Neural cell (in vitro differentiated cells): ENCODE data around the gene RABGAP1L. TPM values are rescaled to one million over a fixed set of nuclear protein-coding genes. Genes with fewer than 3 reads are reported as not detected.

Source experiments
- H2AFZ ChIP-seq: fragments of 200-600, 300-800 bp; sonication (generic), shearing (Covaris generic); 2 replicates; pipeline ENCODE4 v1.6.0; 2014; ENCODE audit warnings: low read depth, mild to moderate bottlenecking, antibody characterized with exemption, low read length, moderate library complexity
- H3F3A ChIP-seq: fragments of 200-600 bp; shearing (Covaris generic); 2 replicates; pipeline ENCODE4 v1.6.1; 2016; ENCODE audit warnings: mild to moderate bottlenecking, moderate library complexity, mixed read lengths, antibody characterized with exemption, low read length; ENCODE audit not compliant: insufficient read depth, poor library complexity, severe bottlenecking
- H3K27ac ChIP-seq: fragments of 200-600, 300-800 bp; sonication (generic), shearing (Covaris generic); 2 replicates; pipeline ENCODE4 v1.5.1; 2014; ENCODE audit warnings: mild to moderate bottlenecking, low read length, moderate library complexity
- H3K27me3 ChIP-seq: fragments of 300-800, 200-600 bp; sonication (generic), shearing (Covaris generic); 2 replicates; pipeline ENCODE4 v1.6.0; 2014; ENCODE audit warnings: mild to moderate bottlenecking, low read depth, low read length, moderate library complexity; ENCODE audit not compliant: insufficient read depth
- H3K36me3 ChIP-seq: fragments of 300-800, 200-600 bp; sonication (generic), shearing (Covaris generic); 2 replicates; pipeline ENCODE4 v1.5.1; 2014; ENCODE audit warnings: mild to moderate bottlenecking, antibody characterized with exemption, low read length, moderate library complexity; ENCODE audit not compliant: insufficient read depth
- H3K4me2 ChIP-seq: fragments of 300-800, 200-600 bp; sonication (generic), shearing (Covaris generic); 2 replicates; pipeline ENCODE4 v1.6.0; 2014; ENCODE audit warnings: mild to moderate bottlenecking, low read length
- H3K4me3 ChIP-seq: fragments of 300-800, 200-600 bp; sonication (generic), shearing (Covaris generic); 2 replicates; pipeline ENCODE4 v1.5.1; 2014; ENCODE audit warnings: mild to moderate bottlenecking, low read length, moderate library complexity
- H3K79me2 ChIP-seq: fragments of 200-600 bp; shearing (Covaris generic); replicated peaks from 2 replicates; pipeline ENCODE4 v1.6.0; 2014; ENCODE audit warnings: mild to moderate bottlenecking, low read length, moderate library complexity; ENCODE audit not compliant: insufficient read depth
- H3K9ac ChIP-seq: fragments of 300-800, 200-600 bp; sonication (generic), shearing (Covaris generic); 2 replicates; pipeline ENCODE4 v1.6.1; 2016; ENCODE audit warnings: mild to moderate bottlenecking, low read length, mixed read lengths
- H3K9me2 ChIP-seq: fragments of 200-600 bp; shearing (Covaris generic); 2 replicates; pipeline ENCODE4 v1.6.1; 2016; ENCODE audit warnings: mild to moderate bottlenecking, low read length, mixed read lengths; ENCODE audit not compliant: insufficient read depth
- H3K9me3 ChIP-seq: fragments of 200-600, 300-800 bp; sonication (generic), shearing (Covaris generic); 2 replicates; pipeline ENCODE4 v1.6.1; 2016; ENCODE audit warnings: mild to moderate bottlenecking, mixed run types, low read length, moderate library complexity, mixed read lengths
- H4K20me1 ChIP-seq: fragments of 200-600 bp; shearing (Covaris generic); 2 replicates; pipeline ENCODE4 v1.6.1; 2016; ENCODE audit warnings: mild to moderate bottlenecking, mixed run types; ENCODE audit not compliant: insufficient read depth
- CTCF ChIP-seq: fragments of 450-650 bp; IDR thresholded peaks from 2 replicates; pipeline ENCODE4 v1.5.1; 2014; ENCODE audit warnings: antibody characterized with exemption, mild to moderate bottlenecking, moderate library complexity; ENCODE audit not compliant: poor library complexity, severe bottlenecking
- EP300 ChIP-seq: fragments of 450-650 bp; conservative IDR thresholded peaks from 2 replicates; pipeline ENCODE4 v1.6.1; 2014; ENCODE audit warnings: antibody characterized with exemption, mild to moderate bottlenecking, moderate library complexity; ENCODE audit not compliant: poor library complexity, severe bottlenecking
- EZH2 ChIP-seq: fragments of 200-600, 300-800 bp; shearing (Covaris generic), sonication (generic); IDR thresholded peaks from 2 replicates; pipeline ENCODE4 v1.6.1; 2014; ENCODE audit warnings: antibody characterized with exemption, low read length, borderline replicate concordance, mild to moderate bottlenecking; ENCODE audit not compliant: insufficient read depth, poor library complexity, severe bottlenecking
- MXI1 ChIP-seq: fragments of 450-650 bp; conservative IDR thresholded peaks from 2 replicates; pipeline ENCODE4 v1.6.1; 2014; ENCODE audit warnings: antibody characterized with exemption, mild to moderate bottlenecking; ENCODE audit not compliant: poor library complexity, severe bottlenecking
- POLR2AphosphoS5 ChIP-seq: IDR thresholded peaks from 2 replicates; pipeline ENCODE4 v1.6.1; 2012
- RAD21 ChIP-seq: fragments of 450-650 bp; conservative IDR thresholded peaks from 2 replicates; pipeline ENCODE4 v1.6.1; 2014; ENCODE audit warnings: antibody characterized with exemption, mild to moderate bottlenecking, moderate library complexity
- REST ChIP-seq: IDR thresholded peaks from 2 replicates; pipeline ENCODE4 v1.6.1; 2012; ENCODE audit warnings: borderline replicate concordance
- SMC3 ChIP-seq: fragments of 450-650 bp; conservative IDR thresholded peaks from 2 replicates; pipeline ENCODE4 v1.6.1; 2014; ENCODE audit warnings: antibody characterized with exemption, mild to moderate bottlenecking, moderate library complexity; ENCODE audit not compliant: poor library complexity
- TAF1 ChIP-seq: IDR thresholded peaks from 2 replicates; pipeline ENCODE4 v1.6.1; 2012; ENCODE audit warnings: low read depth
- polyA plus RNA-seq: library from polyadenylated mRNA; depleted of rRNA; stranded (reverse); fragments of >200 nt; gene quantifications from 2 replicates; pipeline ENCODE4 v1.2.3, GENCODE V29; 2014

Gene RABGAP1L
- polyA plus RNA-seq, 1 donor from 2014 or later: 32.2 TPM

- Histone ChIP-seq H3K27ac (no peak overlapping the region), H3K9me3 (no peaks in the 10 kb centered on the region), H3K9me2 (no peaks in the 10 kb centered on the region), H3K4me3 (no peak overlapping the region), H4K20me1 (no peaks in the 10 kb centered on the region), H3K27me3 (no peaks in the 10 kb centered on the region), H3K36me3 (no peaks in the 10 kb centered on the region), H3K9ac (no peak overlapping the region), H2AFZ (no peak overlapping the region), H3K79me2 (no peaks in the 10 kb centered on the region), H3F3A (peaks cover 6% of the 10 kb centered on the region), H3K4me2 (no peak overlapping the region)
- no peak for TF ChIP-seq RAD21
- no peak for TF ChIP-seq CTCF
- TF ChIP-seq POLR2AphosphoS5: no peak
- no peak for TF ChIP-seq TAF1
- no peak for TF ChIP-seq MXI1
- TF ChIP-seq EP300: no peak
Observed at GRCh38 chr1:174995121-174995520, 835.8 kb downstream of the RABGAP1L start.

GRCh38 chr1:174995916-174996315 is 836.6 kb downstream of the RABGAP1L start:
- Histone ChIP-seq H3K79me2 (peaks cover 5% of the 10 kb centered on the region), H3K4me2 (no peak overlapping the region), H3K9me2 (no peaks in the 10 kb centered on the region), H3F3A (peaks cover 6% of the 10 kb centered on the region), H3K4me3 (no peak overlapping the region), H3K36me3 (no peaks in the 10 kb centered on the region), H2AFZ (no peak overlapping the region), H3K27ac (no peak overlapping the region), H3K27me3 (no peaks in the 10 kb centered on the region), H3K9me3 (no peaks in the 10 kb centered on the region), H4K20me1 (no peaks in the 10 kb centered on the region), H3K9ac (no peak overlapping the region)
- no peak for TF ChIP-seq EP300
- TF ChIP-seq EZH2: no peak
- no peak for TF ChIP-seq REST
- no peak for TF ChIP-seq SMC3
- TF ChIP-seq RAD21: no peak
- TF ChIP-seq MXI1: no peak
- no peak for TF ChIP-seq POLR2AphosphoS5
- no peak for TF ChIP-seq TAF1
- TF ChIP-seq CTCF: no peak
